ENCODE data around the gene IFT88. TPM values are rescaled to one million over a fixed set of nuclear protein-coding genes. Genes with fewer than 3 reads are reported as not detected.

Gene IFT88
- total RNA-seq, 2 experiments from 2014 or later: 9.0 to 9.5 TPM

- DNase-seq: no peak
- H3K4me1 ChIP-seq (ENCODE audit: insufficient read depth, low read length): no peaks in the 10 kb centered on the region
- no peaks in the 10 kb centered on the region for H3K27me3 ChIP-seq (ENCODE audit: control insufficient read depth in 1 of 2, insufficient read depth in 2 of 2, low read length in 2 of 2)
- H3K36me3 Mint-ChIP-seq (ENCODE audit: low read depth): peaks cover 46% of the 10 kb centered on the region
- no peak overlapping the region for H3K4me3 ChIP-seq (ENCODE audit: low read length)
- ATAC-seq (ENCODE audit: poor library complexity): no peak
- H3K4me3 Mint-ChIP-seq: no peak overlapping the region
- no peak overlapping the region for H3K27ac ChIP-seq (ENCODE audit: low read depth in 1 of 2, low read length in 2 of 2)
- H3K27me3 Mint-ChIP-seq: no peaks in the 10 kb centered on the region
- H3K27ac Mint-ChIP-seq: no peak overlapping the region
- intact Hi-C loops (cut with DNase I, micrococcal nuclease): no loop called here
- H3K4me1 Mint-ChIP-seq (ENCODE audit: low read depth): no peaks in the 10 kb centered on the region
- H3K9me3 Mint-ChIP-seq: no peaks in the 10 kb centered on the region
- ChIA-PET CTCF (interaction anchor here (0.9 kb wide), 1 partner anchor 8 kb away, joined by 3 read pairs; no protein-coding TSS in a partner anchor), POLR2A (no interaction called here)
- H3K36me3 ChIP-seq (ENCODE audit: insufficient read depth, low read length): no peaks in the 10 kb centered on the region
- TF ChIP-seq, protein P1, sequence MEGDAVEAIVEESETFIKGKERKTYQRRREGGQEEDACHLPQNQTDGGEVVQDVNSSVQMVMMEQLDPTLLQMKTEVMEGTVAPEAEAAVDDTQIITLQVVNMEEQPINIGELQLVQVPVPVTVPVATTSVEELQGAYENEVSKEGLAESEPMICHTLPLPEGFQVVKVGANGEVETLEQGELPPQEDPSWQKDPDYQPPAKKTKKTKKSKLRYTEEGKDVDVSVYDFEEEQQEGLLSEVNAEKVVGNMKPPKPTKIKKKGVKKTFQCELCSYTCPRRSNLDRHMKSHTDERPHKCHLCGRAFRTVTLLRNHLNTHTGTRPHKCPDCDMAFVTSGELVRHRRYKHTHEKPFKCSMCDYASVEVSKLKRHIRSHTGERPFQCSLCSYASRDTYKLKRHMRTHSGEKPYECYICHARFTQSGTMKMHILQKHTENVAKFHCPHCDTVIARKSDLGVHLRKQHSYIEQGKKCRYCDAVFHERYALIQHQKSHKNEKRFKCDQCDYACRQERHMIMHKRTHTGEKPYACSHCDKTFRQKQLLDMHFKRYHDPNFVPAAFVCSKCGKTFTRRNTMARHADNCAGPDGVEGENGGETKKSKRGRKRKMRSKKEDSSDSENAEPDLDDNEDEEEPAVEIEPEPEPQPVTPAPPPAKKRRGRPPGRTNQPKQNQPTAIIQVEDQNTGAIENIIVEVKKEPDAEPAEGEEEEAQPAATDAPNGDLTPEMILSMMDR (IDR thresholded peaks at IDR 0.05): no peak
- no peaks in the 10 kb centered on the region for H3K9me3 ChIP-seq (ENCODE audit: control insufficient read depth in 1 of 2, insufficient read depth in 1 of 2, low read length in 2 of 2)
Observed at GRCh38 chr13:20667857-20668437, 101.0 kb downstream of the IFT88 start.

- peaks cover 47% of the 10 kb centered on the region for H3K36me3 Mint-ChIP-seq (ENCODE audit: low read depth)
- intact Hi-C loops (cut with DNase I, micrococcal nuclease): no loop called here
- DNase-seq (peak in 1 of 14 experiments; percentile 59), ATAC-seq (ENCODE audit: poor library complexity) (no peak)
- no peak overlapping the region for H3K4me3 Mint-ChIP-seq
- Histone ChIP-seq H3K4me3 (ENCODE audit: low read length) (no peak overlapping the region), H3K4me1 (ENCODE audit: insufficient read depth, low read length) (no peaks in the 10 kb centered on the region), H3K36me3 (ENCODE audit: insufficient read depth, low read length) (no peaks in the 10 kb centered on the region), H3K9me3 (ENCODE audit: control insufficient read depth in 1 of 2, insufficient read depth in 1 of 2, low read length in 2 of 2) (no peaks in the 10 kb centered on the region), H3K27ac (ENCODE audit: low read depth in 1 of 2, low read length in 2 of 2) (no peak overlapping the region), H3K27me3 (ENCODE audit: control insufficient read depth in 1 of 2, insufficient read depth in 2 of 2, low read length in 2 of 2) (no peaks in the 10 kb centered on the region)
- H3K9me3 Mint-ChIP-seq: no peaks in the 10 kb centered on the region
- ChIA-PET POLR2A (no interaction called here), CTCF (no interaction called here)
- H3K27me3 Mint-ChIP-seq: no peaks in the 10 kb centered on the region
- TF ChIP-seq, protein P1 (IDR thresholded peaks at IDR 0.05): no peak
- no peak overlapping the region for H3K27ac Mint-ChIP-seq
- no peaks in the 10 kb centered on the region for H3K4me1 Mint-ChIP-seq (ENCODE audit: low read depth)
Observed at GRCh38 chr13:20669162-20669561, 102.2 kb downstream of the IFT88 start.

DNA sequence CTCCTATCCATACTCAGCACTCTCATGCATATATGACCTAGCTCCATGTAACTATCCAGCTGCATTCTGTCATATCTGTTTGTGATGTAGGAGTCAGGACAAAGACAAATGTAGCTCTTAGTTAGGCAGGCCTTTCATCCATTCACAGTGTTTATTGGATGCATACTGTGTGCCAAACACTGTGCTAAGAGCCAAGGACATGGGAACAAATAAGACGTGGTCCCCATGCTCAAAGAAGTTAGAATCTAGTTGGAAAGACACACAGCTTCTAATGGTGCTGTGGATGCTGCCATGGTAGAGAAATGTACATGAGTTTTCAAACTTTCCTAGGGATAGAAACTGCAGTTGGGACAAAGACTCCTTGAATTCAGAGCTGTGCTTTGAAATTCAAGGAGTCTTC lies 104.8 kb downstream of the IFT88 start:
- Histone ChIP-seq H3K4me1 (ENCODE audit: insufficient read depth, low read length) (no peaks in the 10 kb centered on the region), H3K27me3 (ENCODE audit: control insufficient read depth in 1 of 2, insufficient read depth in 2 of 2, low read length in 2 of 2) (no peaks in the 10 kb centered on the region), H3K36me3 (ENCODE audit: insufficient read depth, low read length) (no peaks in the 10 kb centered on the region), H3K27ac (ENCODE audit: low read depth in 1 of 2, low read length in 2 of 2) (no peak overlapping the region), H3K9me3 (ENCODE audit: control insufficient read depth in 1 of 2, insufficient read depth in 1 of 2, low read length in 2 of 2) (no peaks in the 10 kb centered on the region), H3K4me3 (ENCODE audit: low read length) (no peak overlapping the region)
- Mint-ChIP-seq H3K27me3 (no peaks in the 10 kb centered on the region), H3K9me3 (no peaks in the 10 kb centered on the region), H3K4me1 (ENCODE audit: low read depth) (no peaks in the 10 kb centered on the region), H3K4me3 (no peak overlapping the region), H3K36me3 (ENCODE audit: low read depth) (peaks cover 52% of the 10 kb centered on the region), H3K27ac (no peak overlapping the region)
- ChIA-PET POLR2A (no interaction called here), CTCF (no interaction called here)
- TF ChIP-seq, protein P1 (IDR thresholded peaks at IDR 0.05): no peak
- ATAC-seq (ENCODE audit: poor library complexity): no peak
- intact Hi-C loops (cut with DNase I, micrococcal nuclease): no loop called here
- DNase-seq: no peak

Measured in CD4-positive, alpha-beta T cell (primary cell).